H9 (cell line): Measurements from ENCODE around the gene CLEC12A. TPM values are rescaled to one million over a fixed set of nuclear protein-coding genes. Genes with fewer than 3 reads are reported as not detected.

Experiments
- DNase-seq: peaks from one replicate; pipeline ENCODE4 v3.0.0-alpha.2; 2017
- H2AFZ ChIP-seq: one replicate; pipeline ENCODE4 v1.6.1; 2013; ENCODE audit warnings: mild to moderate bottlenecking, low read length, control low read depth, moderate library complexity
- H2AK5ac ChIP-seq: 2 replicates; pipeline ENCODE4 v1.6.1; 2013; ENCODE audit warnings: low read length, control low read depth, mixed read lengths; ENCODE audit not compliant: insufficient read length
- H2BK120ac ChIP-seq: one replicate; pipeline ENCODE4 v1.6.1; 2013; ENCODE audit warnings: low read depth, mild to moderate bottlenecking, low read length, control low read depth, inconsistent platforms; ENCODE audit not compliant: poor library complexity, severe bottlenecking
- H2BK12ac ChIP-seq: 2 replicates; pipeline ENCODE4 v1.6.1; 2013; ENCODE audit warnings: low read length, control low read depth, mixed read lengths, low read depth; ENCODE audit not compliant: insufficient read length
- H2BK15ac ChIP-seq: 2 replicates; pipeline ENCODE4 v1.6.1; 2013; ENCODE audit warnings: low read depth, low read length, control low read depth
- H2BK20ac ChIP-seq: one replicate; pipeline ENCODE4 v1.6.1; 2013; ENCODE audit warnings: low read depth, mild to moderate bottlenecking, low read length, control low read depth, inconsistent platforms; ENCODE audit not compliant: poor library complexity, severe bottlenecking
- H2BK5ac ChIP-seq: 2 replicates; pipeline ENCODE4 v1.6.1; 2013; ENCODE audit warnings: low read length, control low read depth, mixed read lengths; ENCODE audit not compliant: insufficient read length
- H3K14ac ChIP-seq: 2 replicates; pipeline ENCODE4 v1.6.1; 2013; ENCODE audit warnings: low read length, control low read depth; ENCODE audit not compliant: insufficient read depth
- H3K18ac ChIP-seq: 2 replicates; pipeline ENCODE4 v1.6.1; 2013; ENCODE audit warnings: low read depth, mild to moderate bottlenecking, mixed read lengths, low read length, control low read depth; ENCODE audit not compliant: insufficient read length
- H3K23ac ChIP-seq: 2 replicates; pipeline ENCODE4 v1.6.1; 2013; ENCODE audit warnings: low read length, control low read depth, mixed read lengths, low read depth; ENCODE audit not compliant: insufficient read length
- H3K23me2 ChIP-seq: 2 replicates; pipeline ENCODE4 v1.6.1; 2013; ENCODE audit warnings: low read depth, mild to moderate bottlenecking, mixed read lengths, low read length, control low read depth; ENCODE audit not compliant: insufficient read length, poor library complexity, severe bottlenecking
- H3K27ac ChIP-seq: 2 replicates; pipeline ENCODE4 v1.5.1; 2013; ENCODE audit warnings: low read length, control low read depth, mixed read lengths, low read depth; ENCODE audit not compliant: insufficient read length
- H3K27me3 ChIP-seq: 2 replicates; pipeline ENCODE4 v1.6.1; 2013; ENCODE audit warnings: low read length, control low read depth, inconsistent platforms; ENCODE audit not compliant: insufficient read depth
- H3K4ac ChIP-seq: 2 replicates; pipeline ENCODE4 v1.6.1; 2013; ENCODE audit warnings: low read depth, mild to moderate bottlenecking, control low read depth, inconsistent platforms, low read length, moderate library complexity
- H3K4me1 ChIP-seq: 2 replicates; pipeline ENCODE4 v1.6.1; 2013; ENCODE audit warnings: low read length, control low read depth, inconsistent platforms; ENCODE audit not compliant: insufficient read depth
- H3K4me2 ChIP-seq: 2 replicates; pipeline ENCODE4 v1.6.1; 2013; ENCODE audit warnings: low read length, control low read depth, mixed read lengths; ENCODE audit not compliant: insufficient read length, insufficient read depth
- H3K56ac ChIP-seq: 2 replicates; pipeline ENCODE4 v1.6.1; 2013; ENCODE audit warnings: low read depth, mild to moderate bottlenecking, mixed read lengths, low read length, control low read depth; ENCODE audit not compliant: insufficient read length
- H3K79me1 ChIP-seq: 2 replicates; pipeline ENCODE4 v1.6.1; 2013; ENCODE audit warnings: low read depth, mild to moderate bottlenecking, moderate library complexity, low read length, control low read depth, inconsistent platforms; ENCODE audit not compliant: insufficient read depth, poor library complexity, severe bottlenecking
- H3K79me2 ChIP-seq: 2 replicates; pipeline ENCODE4 v1.6.1; 2013; ENCODE audit warnings: low read length, control low read depth, inconsistent platforms; ENCODE audit not compliant: insufficient read depth
- H3K9ac ChIP-seq: 2 replicates; pipeline ENCODE4 v1.6.1; 2013; ENCODE audit warnings: low read length, control low read depth, mixed read lengths; ENCODE audit not compliant: insufficient read length; ENCODE audit errors: extremely low read depth
- H3K9me3 ChIP-seq: one replicate; pipeline ENCODE4 v1.6.1; 2013; ENCODE audit warnings: low read depth, low read length, inconsistent platforms; ENCODE audit not compliant: control insufficient read depth
- H3T11ph ChIP-seq: one replicate; pipeline ENCODE4 v1.6.1; 2013; ENCODE audit warnings: mild to moderate bottlenecking, low read length, control low read depth, inconsistent platforms
- H4K20me1 ChIP-seq: one replicate; pipeline ENCODE4 v1.6.1; 2013; ENCODE audit not compliant: control insufficient read depth, insufficient read length, insufficient read depth
- H4K5ac ChIP-seq: 2 replicates; pipeline ENCODE4 v1.6.1; 2013; ENCODE audit warnings: low read depth, mild to moderate bottlenecking, mixed read lengths, low read length, control low read depth; ENCODE audit not compliant: insufficient read length
- H4K8ac ChIP-seq: replicated peaks from 2 replicates; pipeline ENCODE4 v1.6.1; 2013; ENCODE audit warnings: low read length, control low read depth, mixed read lengths, low read depth; ENCODE audit not compliant: insufficient read length
- H4K91ac ChIP-seq: 2 replicates; pipeline ENCODE4 v1.6.1; 2013; ENCODE audit warnings: low read depth, mild to moderate bottlenecking, moderate library complexity, mixed read lengths, low read length, control low read depth; ENCODE audit not compliant: insufficient read length
- H3K27ac Mint-ChIP-seq, 3 experiments: 2 replicates in 2 of 3; 3 replicates in 1 of 3; pipeline ENCODE4 v1.8.0; 2020 to 2021; ENCODE audit warnings: mixed read lengths in 3 of 3, mild to moderate bottlenecking in 1 of 3, moderate library complexity in 1 of 3
- H3K27me3 Mint-ChIP-seq: 2 replicates; pipeline ENCODE4 v1.8.0; 2021; ENCODE audit warnings: low read depth, mild to moderate bottlenecking, moderate library complexity, mixed read lengths
- H3K36me3 Mint-ChIP-seq, 3 experiments: 2 replicates in 2 of 3; 3 replicates in 1 of 3; pipeline ENCODE4 v1.8.0; 2020 to 2021; ENCODE audit warnings: low read depth in 3 of 3, mixed read lengths in 3 of 3; ENCODE audit not compliant: insufficient read depth in 1 of 3
- H3K4me1 Mint-ChIP-seq, 2 experiments: 2 replicates each; pipeline ENCODE4 v1.8.0; 2020; ENCODE audit warnings: mixed read lengths in 2 of 2
- H3K4me3 Mint-ChIP-seq, 2 experiments: 2 replicates in 1 of 2; 3 replicates in 1 of 2; pipeline ENCODE4 v1.8.0; 2020 to 2021; ENCODE audit warnings: mild to moderate bottlenecking in 2 of 2, mixed read lengths in 2 of 2, moderate library complexity in 1 of 2
- H3K9me3 Mint-ChIP-seq, 2 experiments: 2 replicates in 1 of 2; 3 replicates in 1 of 2; pipeline ENCODE4 v1.8.0; 2020; ENCODE audit warnings: mild to moderate bottlenecking in 2 of 2, mixed read lengths in 2 of 2, moderate library complexity in 1 of 2
- WGBS: extraction: QIAGEN DNeasy Blood & Tissue Kit; methylation state at CpG from one replicate; pipeline ENCODE4 v1.1.7; 2013; ENCODE audit warnings: missing lambda C conversion rate, low lambda C conversion rate, mixed read lengths; ENCODE audit not compliant: insufficient read length; ENCODE audit errors: extremely low coverage; 5-methylcytosine and 5-hydroxymethylcytosine counted together
- total RNA-seq: library from RNA; stranded (reverse); gene quantifications from 2 replicates; pipeline ENCODE4 v1.2.1, GENCODE V29; 2021
- TF ChIP-seq, protein P1 (sequence below): fragments of 200-600 bp; sonication (generic); conservative IDR thresholded peaks from 3 replicates; pipeline ENCODE4 v1.8.0; 2021; ENCODE audit warnings: antibody characterized with exemption, mild to moderate bottlenecking

The CLEC12A gene
- total RNA-seq, 1 experiment from 2014 or later, result not detected

DNA sequence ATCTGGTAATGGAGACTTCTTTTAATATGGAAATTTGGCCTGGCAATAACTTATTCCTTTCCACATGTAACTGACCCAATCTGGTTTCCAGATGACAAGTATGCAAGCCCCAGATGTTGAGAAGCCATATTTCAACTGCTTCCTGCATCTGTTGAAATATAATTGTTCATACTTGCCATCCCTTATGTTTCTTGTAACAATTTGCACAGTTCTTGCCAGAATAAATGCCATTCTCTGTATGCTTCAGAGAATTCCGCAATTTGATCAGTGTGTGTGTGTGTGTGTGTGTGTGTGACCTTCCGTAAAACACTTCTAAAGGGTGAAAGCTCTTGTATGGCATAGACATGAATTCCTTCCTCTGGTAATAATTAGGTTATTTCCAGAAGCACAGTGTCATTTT is 37.3 kb upstream of the CLEC12A start:
- no peak overlapping the region for H2AFZ ChIP-seq
- no peak overlapping the region for H3K4me2 ChIP-seq
- H3K27me3 ChIP-seq, result no peaks in the 10 kb centered on the region
- H3K4me1 ChIP-seq, result no peaks in the 10 kb centered on the region
- no peak overlapping the region for H3K27ac Mint-ChIP-seq
- no peaks in the 10 kb centered on the region for H3K9me3 ChIP-seq
- H3K27me3 Mint-ChIP-seq, result no peaks in the 10 kb centered on the region
- no peak overlapping the region for H2BK5ac ChIP-seq
- H3K18ac ChIP-seq, result no peak overlapping the region
- H2AK5ac ChIP-seq, result no peak overlapping the region
- no peak overlapping the region for H2BK20ac ChIP-seq
- no peaks in the 10 kb centered on the region for H3K36me3 Mint-ChIP-seq
- no peak overlapping the region for H3K23ac ChIP-seq
- no peaks in the 10 kb centered on the region for H3K9me3 Mint-ChIP-seq
- no peak overlapping the region for H3K9ac ChIP-seq
- no peaks in the 10 kb centered on the region for H3K23me2 ChIP-seq
- H2BK12ac ChIP-seq, result no peak overlapping the region
- no peak overlapping the region for H3K56ac ChIP-seq
- no peak overlapping the region for H4K91ac ChIP-seq
- no peak overlapping the region for H2BK15ac ChIP-seq
- no peaks in the 10 kb centered on the region for H3K79me1 ChIP-seq
- no peaks in the 10 kb centered on the region for H3K4me1 Mint-ChIP-seq
- no peak overlapping the region for H4K8ac ChIP-seq
- no peak overlapping the region for H3K4ac ChIP-seq
- H3K79me2 ChIP-seq, result no peaks in the 10 kb centered on the region
- H3K27ac ChIP-seq, result no peak overlapping the region
- H3K4me3 Mint-ChIP-seq, result no peak overlapping the region
- no peak for DNase-seq
- no CpG with 5 or more reads among the region's 2 CpGs for WGBS
- no peak overlapping the region for H3T11ph ChIP-seq
- H4K5ac ChIP-seq, result no peak overlapping the region
- no peak overlapping the region for H3K14ac ChIP-seq
- TF ChIP-seq, protein P1, sequence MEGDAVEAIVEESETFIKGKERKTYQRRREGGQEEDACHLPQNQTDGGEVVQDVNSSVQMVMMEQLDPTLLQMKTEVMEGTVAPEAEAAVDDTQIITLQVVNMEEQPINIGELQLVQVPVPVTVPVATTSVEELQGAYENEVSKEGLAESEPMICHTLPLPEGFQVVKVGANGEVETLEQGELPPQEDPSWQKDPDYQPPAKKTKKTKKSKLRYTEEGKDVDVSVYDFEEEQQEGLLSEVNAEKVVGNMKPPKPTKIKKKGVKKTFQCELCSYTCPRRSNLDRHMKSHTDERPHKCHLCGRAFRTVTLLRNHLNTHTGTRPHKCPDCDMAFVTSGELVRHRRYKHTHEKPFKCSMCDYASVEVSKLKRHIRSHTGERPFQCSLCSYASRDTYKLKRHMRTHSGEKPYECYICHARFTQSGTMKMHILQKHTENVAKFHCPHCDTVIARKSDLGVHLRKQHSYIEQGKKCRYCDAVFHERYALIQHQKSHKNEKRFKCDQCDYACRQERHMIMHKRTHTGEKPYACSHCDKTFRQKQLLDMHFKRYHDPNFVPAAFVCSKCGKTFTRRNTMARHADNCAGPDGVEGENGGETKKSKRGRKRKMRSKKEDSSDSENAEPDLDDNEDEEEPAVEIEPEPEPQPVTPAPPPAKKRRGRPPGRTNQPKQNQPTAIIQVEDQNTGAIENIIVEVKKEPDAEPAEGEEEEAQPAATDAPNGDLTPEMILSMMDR, result no peak
- H2BK120ac ChIP-seq, result no peak overlapping the region
- H4K20me1 ChIP-seq, result no peaks in the 10 kb centered on the region
